ENCODE measurements around the gene IFT172. TPM values are rescaled to one million over a fixed set of nuclear protein-coding genes. Genes with fewer than 3 reads are reported as not detected.
A peak's percentile ranks its signal among the peaks of the same experiment; 100 is the strongest.

Gene IFT172
- total RNA-seq, 1 experiment from 2014 or later, result 26.2 TPM

- peak in 1 of 2 experiments; percentile 27 for DNase-seq
- Histone ChIP-seq H3K4me2 (peak within 1 kb of the TSS; percentile 86), H3K4me3 (peak within 1 kb of the TSS; percentile 73), H3K27me3 (ENCODE audit: insufficient read depth, low read depth) (peaks cover 7% of the 10 kb centered on the region; the same call in 1 of the 2 replicates), H3K27ac (no peak within 1 kb of the TSS), H3K4me1 (replicated peaks; ENCODE audit: insufficient read depth) (peaks cover 28% of the 10 kb centered on the region), H4K20me1 (ENCODE audit: insufficient read depth) (no peaks in the 10 kb centered on the region), H2AFZ (peak within 1 kb of the TSS; percentile 90), H3K9me3 (ENCODE audit: insufficient read depth, low read depth) (no peaks in the 10 kb centered on the region), H3F3A (ENCODE audit: insufficient read depth, low read depth) (peaks cover 10% of the 10 kb centered on the region; the same call in 1 of the 2 replicates), H3K79me2 (ENCODE audit: low read depth) (no peaks in the 10 kb centered on the region), H3K36me3 (ENCODE audit: low read depth) (no peaks in the 10 kb centered on the region), H3K9me2 (ENCODE audit: insufficient read depth) (no peaks in the 10 kb centered on the region)
- BruUV-seq (replicated peaks), result no TSS peak
- no peak for TF ChIP-seq EZH2 (IDR thresholded peaks at IDR 0.05; ENCODE audit: low read depth)
- no peak for TF ChIP-seq CTCF (conservative IDR thresholded peaks at IDR 0.05)
- POLR2A ChIA-PET (ENCODE audit: unreplicated experiment), result no interaction called here
- intact Hi-C loops (cut with micrococcal nuclease; ENCODE audit: unreplicated experiment), result loop anchor here (5.0 kb wide), 1 partner anchor 87 kb away; the partner anchor contains the start of gene ZNF512
- CTCF ChIA-PET, result no interaction called here
Observed at GRCh38 chr2:27494944-27495554, 5.5 kb upstream of the IFT172 start, which contains the start of gene FNDC4. Gene FNDC4, minus strand, starts transcription at chr2:27495200. Its CDS starts 521 bp downstream, at chr2:27494679.

GRCh38 chr2:27494284-27494943 lies 4.9 kb upstream of the IFT172 start:
- ChIA-PET CTCF (no interaction called here), POLR2A (ENCODE audit: unreplicated experiment) (interaction anchor here (1.0 kb wide), 1 partner anchor 33 kb away, joined by 3 read pairs; no protein-coding TSS in a partner anchor)
- peaks cover 31% of the 10 kb centered on the region for H3K4me1 ChIP-seq (replicated peaks; ENCODE audit: insufficient read depth)
- no TSS peak for BruUV-seq (replicated peaks)
- intact Hi-C loops (cut with micrococcal nuclease; ENCODE audit: unreplicated experiment), result loop anchor here (5.0 kb wide), 1 partner anchor 88 kb away; the partner anchor contains the start of gene ZNF512
- DNase-seq, result peak in 1 of 2 experiments; percentile 58
- peak overlapping the region; percentile 73; the same call in 1 of the 2 replicates for H3K4me3 ChIP-seq
- peaks cover 13% of the 10 kb centered on the region; the same call in 1 of the 2 replicates for H3F3A ChIP-seq (ENCODE audit: insufficient read depth, low read depth)
- H3K79me2 ChIP-seq (ENCODE audit: low read depth), result no peaks in the 10 kb centered on the region
- H2AFZ ChIP-seq, result peak overlapping the region; percentile 64; the same call in 1 of the 2 replicates
- TF ChIP-seq EZH2 (IDR thresholded peaks at IDR 0.05; ENCODE audit: low read depth) (no peak), CTCF (conservative IDR thresholded peaks at IDR 0.05) (no peak)
- peak overlapping the region; percentile 86 for H3K4me2 ChIP-seq
- H3K9me3 ChIP-seq (ENCODE audit: insufficient read depth, low read depth), result no peaks in the 10 kb centered on the region
- H3K27me3 ChIP-seq (ENCODE audit: insufficient read depth, low read depth), result peaks cover 7% of the 10 kb centered on the region; the same call in 1 of the 2 replicates
- no peak overlapping the region for H3K27ac ChIP-seq
- H4K20me1 ChIP-seq (ENCODE audit: insufficient read depth), result no peaks in the 10 kb centered on the region
- H3K36me3 ChIP-seq (ENCODE audit: low read depth), result no peaks in the 10 kb centered on the region
- no peaks in the 10 kb centered on the region for H3K9me2 ChIP-seq (ENCODE audit: insufficient read depth)

- Histone ChIP-seq H4K20me1 (ENCODE audit: insufficient read depth) (no peaks in the 10 kb centered on the region), H3F3A (ENCODE audit: insufficient read depth, low read depth) (peaks cover 17% of the 10 kb centered on the region), H3K36me3 (ENCODE audit: low read depth) (no peaks in the 10 kb centered on the region), H3K4me3 (no peak overlapping the region), H3K4me2 (0 out of 2 replicates have a peak overlapping the region, but pooled peaks have one; percentile 86), H3K9me2 (ENCODE audit: insufficient read depth) (no peaks in the 10 kb centered on the region), H3K79me2 (ENCODE audit: low read depth) (0 out of 2 replicates have a peak, but pooled peaks cover 3% of the 10 kb centered on the region), H3K9me3 (ENCODE audit: insufficient read depth, low read depth) (no peaks in the 10 kb centered on the region), H3K27me3 (ENCODE audit: insufficient read depth, low read depth) (peaks cover 7% of the 10 kb centered on the region; the same call in 1 of the 2 replicates), H3K27ac (no peak overlapping the region), H3K4me1 (replicated peaks; ENCODE audit: insufficient read depth) (peaks cover 31% of the 10 kb centered on the region), H2AFZ (no peak overlapping the region; the same call in 1 of the 2 replicates)
- intact Hi-C loops (cut with micrococcal nuclease; ENCODE audit: unreplicated experiment), result loop anchor here (5.0 kb wide), 1 partner anchor 88 kb away; the partner anchor contains the start of gene ZNF512
- TF ChIP-seq CTCF (conservative IDR thresholded peaks at IDR 0.05) (no peak), EZH2 (IDR thresholded peaks at IDR 0.05; ENCODE audit: low read depth) (no peak)
- DNase-seq, result no peak
- POLR2A ChIA-PET (ENCODE audit: unreplicated experiment), result interaction anchor here (1.0 kb wide), 1 partner anchor 33 kb away, joined by 3 read pairs; no protein-coding TSS in a partner anchor
- TSS peak; percentile 66 for BruUV-seq (replicated peaks)
- CTCF ChIA-PET, result no interaction called here
Observed at GRCh38 chr2:27493948-27494283, 4.4 kb upstream of the IFT172 start.

Data from PC-9 (cell line).